CD4-positive, alpha-beta T cell (primary cell): ENCODE measurements around the gene PUM2. TPM values are rescaled to one million over a fixed set of nuclear protein-coding genes. Genes with fewer than 3 reads are reported as not detected.
"Not testable (repeated sequence)": the region's sequence is repeated elsewhere in the genome, so short reads cannot be mapped to it uniquely, and the experiment has no call there.

Experiments
- ATAC-seq: fragments of 200-7000 bp; cut with Tn5 transposase; one replicate; pipeline ENCODE4 v1.10.0; 2022; ENCODE audit warnings: mild to moderate bottlenecking; ENCODE audit not compliant: poor library complexity
- CTCF ChIA-PET: fragments of 350-600 bp; sonication (Branson Sonifier 250); formaldehyde crosslinking; loops from one replicate; lab custom pipeline; 2021; ENCODE audit warnings: antibody characterized with exemption, inconsistent platforms; lab: Charles Lee
- POLR2A ChIA-PET: fragments of 350-600 bp; sonication (Branson Sonifier 250); formaldehyde crosslinking; loops from one replicate; lab custom pipeline; 2021; ENCODE audit warnings: antibody characterized with exemption, inconsistent platforms; lab: Charles Lee
- DNase-seq, 14 experiments: peaks; one replicate each; pipeline ENCODE4 v3.0.0-alpha.2; 2013 to 2020; ENCODE audit warnings: mixed read lengths in 2 of 14
- H3K27ac ChIP-seq, 2 donors: one replicate each; pipeline versions ENCODE4 v1.5.1 to v1.7.0; 2013; ENCODE audit warnings: low read length in 2 of 2, low read depth in 1 of 2, mild to moderate bottlenecking in 1 of 2
- H3K27me3 ChIP-seq, 2 experiments: 1 replicate in 1 of 2; 2 replicates in 1 of 2; pipeline versions ENCODE4 v1.6.1 to v1.7.0; 2013; ENCODE audit warnings: low read length in 2 of 2, control low read depth in 1 of 2, mild to moderate bottlenecking in 1 of 2, moderate library complexity in 1 of 2; ENCODE audit not compliant: insufficient read depth in 2 of 2, control insufficient read depth in 1 of 2
- H3K36me3 ChIP-seq: one replicate; pipeline ENCODE4 v1.6.1; 2013; ENCODE audit warnings: low read length, control low read depth; ENCODE audit not compliant: insufficient read depth
- H3K4me1 ChIP-seq: one replicate; pipeline ENCODE4 v1.6.1; 2013; ENCODE audit warnings: low read length, control low read depth; ENCODE audit not compliant: insufficient read depth
- H3K4me3 ChIP-seq: one replicate; pipeline ENCODE4 v1.5.1; 2013; ENCODE audit warnings: mild to moderate bottlenecking, low read length, moderate library complexity
- H3K9me3 ChIP-seq, 2 experiments: 1 replicate in 1 of 2; 2 replicates in 1 of 2; pipeline versions ENCODE4 v1.6.1 to v1.7.0; 2013; ENCODE audit warnings: low read length in 2 of 2, mild to moderate bottlenecking in 2 of 2, control low read depth in 1 of 2, moderate library complexity in 1 of 2; ENCODE audit not compliant: control insufficient read depth in 1 of 2, insufficient read depth in 1 of 2
- H3K27ac Mint-ChIP-seq: one replicate; pipeline ENCODE4 v1.8.0; 2020; ENCODE audit warnings: mixed read lengths
- H3K27me3 Mint-ChIP-seq: one replicate; pipeline ENCODE4 v1.8.0; 2021; ENCODE audit warnings: mixed read lengths
- H3K36me3 Mint-ChIP-seq: one replicate; pipeline ENCODE4 v1.8.0; 2021; ENCODE audit warnings: low read depth, mixed read lengths
- H3K4me1 Mint-ChIP-seq: one replicate; pipeline ENCODE4 v1.8.0; 2021; ENCODE audit warnings: low read depth, mixed read lengths
- H3K4me3 Mint-ChIP-seq: one replicate; pipeline ENCODE4 v1.8.0; 2020; ENCODE audit warnings: mild to moderate bottlenecking, mixed read lengths
- H3K9me3 Mint-ChIP-seq: one replicate; pipeline ENCODE4 v1.8.0; 2020; ENCODE audit warnings: mixed read lengths
- CTCF ChIP-seq: fragments of 200-600 bp; IDR thresholded peaks from one replicate; pipeline ENCODE4 v1.8.0; 2022; ENCODE audit warnings: antibody characterized with exemption, mild to moderate bottlenecking
- intact Hi-C, 2 experiments: fragments of 100-400 bp; cut with DNase I in 1 of 2; cut with micrococcal nuclease in 1 of 2; formaldehyde crosslinking; loops; one replicate each; pipeline versions ENCODE4 v1.15.1 to v1.9.0; 2023 to 2025; cut with DNase I, micrococcal nuclease
- total RNA-seq, 174 experiments: library from RNA in 2 of 174; stranded (reverse) in 2 of 174; gene quantifications; one replicate each; pipeline ENCODE4 v1.2.3 and lab custom pipeline; 2021 to 2026

PUM2 gene
- total RNA-seq, 2 experiments from 2014 or later, result 94.9 to 95.4 TPM

- ATAC-seq (no peak), DNase-seq (no peak)
- intact Hi-C loops, result no loop called here
- CTCF ChIA-PET, result no interaction called here
- H3K4me1 Mint-ChIP-seq, result no peaks in the 10 kb centered on the region
- H3K36me3 ChIP-seq, result no peaks in the 10 kb centered on the region
- H3K4me3 Mint-ChIP-seq, result no peak overlapping the region
- no peaks in the 10 kb centered on the region for H3K27me3 ChIP-seq
- H3K36me3 Mint-ChIP-seq, result no peaks in the 10 kb centered on the region
- H3K4me3 ChIP-seq, result no peak overlapping the region
- POLR2A ChIA-PET, result no interaction called here
- TF ChIP-seq CTCF, result no peak
- no peaks in the 10 kb centered on the region for H3K4me1 ChIP-seq
- H3K27ac Mint-ChIP-seq, result no peak overlapping the region
- H3K27ac ChIP-seq, result no peak overlapping the region
- no peaks in the 10 kb centered on the region for H3K9me3 ChIP-seq
- no peaks in the 10 kb centered on the region for H3K9me3 Mint-ChIP-seq
- H3K27me3 Mint-ChIP-seq, result no peaks in the 10 kb centered on the region
Observed at GRCh38 chr2:20378341-20378740, 27.7 kb upstream of the PUM2 start.

- Histone ChIP-seq H3K27ac (no peak overlapping the region), H3K4me1 (no peaks in the 10 kb centered on the region), H3K36me3 (no peaks in the 10 kb centered on the region), H3K9me3 (no peaks in the 10 kb centered on the region), H3K4me3 (no peak overlapping the region), H3K27me3 (no peaks in the 10 kb centered on the region)
- Mint-ChIP-seq H3K9me3 (no peaks in the 10 kb centered on the region), H3K36me3 (no peaks in the 10 kb centered on the region), H3K27me3 (no peaks in the 10 kb centered on the region), H3K27ac (no peak overlapping the region), H3K4me1 (no peaks in the 10 kb centered on the region), H3K4me3 (no peak overlapping the region)
- intact Hi-C loops, result no loop called here
- no peak for TF ChIP-seq CTCF
- POLR2A ChIA-PET, result no interaction called here
- ATAC-seq, result no peak
- no peak for DNase-seq
- CTCF ChIA-PET, result no interaction called here
Observed at GRCh38 chr2:20377741-20378140, 27.1 kb upstream of the PUM2 start.

GRCh38 chr2:20374982-20375381 is 24.3 kb upstream of the PUM2 start:
- H3K27ac ChIP-seq, H3K4me1 Mint-ChIP-seq, H3K9me3 ChIP-seq, ATAC-seq, H3K4me3 Mint-ChIP-seq, H3K4me1 ChIP-seq, H3K36me3 Mint-ChIP-seq, intact Hi-C loops, CTCF ChIA-PET, H3K27me3 Mint-ChIP-seq, POLR2A ChIA-PET, H3K27me3 ChIP-seq, H3K27ac Mint-ChIP-seq, H3K4me3 ChIP-seq, H3K9me3 Mint-ChIP-seq, DNase-seq, H3K36me3 ChIP-seq: not testable (repeated sequence)

GRCh38 chr2:20372896-20373640 is 22.4 kb upstream of the PUM2 start:
- Mint-ChIP-seq H3K27me3 (peaks cover 7% of the 10 kb centered on the region), H3K4me3 (no peak overlapping the region), H3K9me3 (no peaks in the 10 kb centered on the region), H3K4me1 (no peaks in the 10 kb centered on the region), H3K27ac (no peak overlapping the region), H3K36me3 (no peaks in the 10 kb centered on the region)
- H3K4me3 ChIP-seq, result no peak overlapping the region
- no peak overlapping the region for H3K27ac ChIP-seq
- H3K36me3 ChIP-seq, result no peaks in the 10 kb centered on the region
- intact Hi-C loops, result no loop called here
- H3K4me1 ChIP-seq, result no peaks in the 10 kb centered on the region
- no peak for TF ChIP-seq CTCF
- ATAC-seq (no peak), DNase-seq (no peak)
- no peaks in the 10 kb centered on the region for H3K27me3 ChIP-seq
- H3K9me3 ChIP-seq, result no peaks in the 10 kb centered on the region
- ChIA-PET POLR2A (no interaction called here), CTCF (no interaction called here)
